Neural crest cell (in vitro differentiated cells): Measurements from ENCODE around the gene SAMD13. TPM values are rescaled to one million over a fixed set of nuclear protein-coding genes. Genes with fewer than 3 reads are reported as not detected.

ENCODE experiments used
- DNase-seq: peaks from one replicate; pipeline ENCODE4 v3.0.0; 2021; ENCODE audit warnings: low read depth, mixed read lengths, low spot score
- H3K27ac Mint-ChIP-seq: one replicate; pipeline ENCODE4 v1.8.0; 2021; ENCODE audit warnings: mild to moderate bottlenecking, mixed read lengths; ENCODE audit not compliant: unreplicated experiment
- H3K27me3 Mint-ChIP-seq: 2 replicates; pipeline ENCODE4 v1.8.0; 2021; ENCODE audit warnings: low read depth, mild to moderate bottlenecking, mixed read lengths
- H3K36me3 Mint-ChIP-seq: 2 replicates; pipeline ENCODE4 v1.8.0; 2021; ENCODE audit warnings: low read depth, mild to moderate bottlenecking, mixed read lengths
- H3K4me1 Mint-ChIP-seq: 2 replicates; pipeline ENCODE4 v1.8.0; 2021; ENCODE audit warnings: mixed read lengths
- H3K4me3 Mint-ChIP-seq: one replicate; pipeline ENCODE4 v1.8.0; 2021; ENCODE audit warnings: mild to moderate bottlenecking, mixed read lengths
- H3K9me3 Mint-ChIP-seq: 2 replicates; pipeline ENCODE4 v1.8.0; 2021; ENCODE audit warnings: mixed read lengths
- total RNA-seq: library from RNA; stranded (reverse); gene quantifications from 2 replicates; pipeline ENCODE4 v1.2.1, GENCODE V29; 2021
- TF ChIP-seq, protein P1 (sequence below): fragments of 200-600 bp; sonication (generic); conservative IDR thresholded peaks from 2 replicates; pipeline ENCODE4 v1.5.0; 2021; ENCODE audit warnings: antibody characterized with exemption, mild to moderate bottlenecking

Gene SAMD13
- total RNA-seq, 1 donor from 2014 or later: 2.3 TPM

DNA sequence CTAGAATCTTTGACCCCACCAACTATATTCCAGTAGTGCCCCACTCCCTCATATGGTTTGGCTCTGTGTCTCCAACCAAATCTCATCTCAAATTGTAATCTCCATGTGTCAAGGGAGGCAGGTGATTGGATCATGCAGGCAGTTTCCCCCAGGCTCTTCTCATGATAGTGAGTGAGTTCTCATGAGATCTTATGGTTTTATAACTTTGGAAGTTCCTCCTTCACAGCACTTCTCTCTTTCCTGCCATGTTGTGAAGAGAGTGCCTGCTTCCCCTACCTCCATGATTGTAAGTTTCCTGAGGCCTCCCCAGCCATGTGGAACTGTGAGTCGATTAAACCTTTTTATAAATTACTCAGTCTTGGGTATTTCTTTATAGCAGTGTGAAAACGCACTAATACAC is 7.7 kb upstream of the SAMD13 start:
- Mint-ChIP-seq H3K27ac (no peak overlapping the region), H3K36me3 (peaks cover 11% of the 10 kb centered on the region), H3K27me3 (no peaks in the 10 kb centered on the region), H3K4me3 (no peak overlapping the region), H3K4me1 (peaks cover 5% of the 10 kb centered on the region), H3K9me3 (peaks cover 18% of the 10 kb centered on the region)
- TF ChIP-seq, protein P1, sequence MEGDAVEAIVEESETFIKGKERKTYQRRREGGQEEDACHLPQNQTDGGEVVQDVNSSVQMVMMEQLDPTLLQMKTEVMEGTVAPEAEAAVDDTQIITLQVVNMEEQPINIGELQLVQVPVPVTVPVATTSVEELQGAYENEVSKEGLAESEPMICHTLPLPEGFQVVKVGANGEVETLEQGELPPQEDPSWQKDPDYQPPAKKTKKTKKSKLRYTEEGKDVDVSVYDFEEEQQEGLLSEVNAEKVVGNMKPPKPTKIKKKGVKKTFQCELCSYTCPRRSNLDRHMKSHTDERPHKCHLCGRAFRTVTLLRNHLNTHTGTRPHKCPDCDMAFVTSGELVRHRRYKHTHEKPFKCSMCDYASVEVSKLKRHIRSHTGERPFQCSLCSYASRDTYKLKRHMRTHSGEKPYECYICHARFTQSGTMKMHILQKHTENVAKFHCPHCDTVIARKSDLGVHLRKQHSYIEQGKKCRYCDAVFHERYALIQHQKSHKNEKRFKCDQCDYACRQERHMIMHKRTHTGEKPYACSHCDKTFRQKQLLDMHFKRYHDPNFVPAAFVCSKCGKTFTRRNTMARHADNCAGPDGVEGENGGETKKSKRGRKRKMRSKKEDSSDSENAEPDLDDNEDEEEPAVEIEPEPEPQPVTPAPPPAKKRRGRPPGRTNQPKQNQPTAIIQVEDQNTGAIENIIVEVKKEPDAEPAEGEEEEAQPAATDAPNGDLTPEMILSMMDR: no peak
- DNase-seq: no peak

GRCh38 chr1:84294751-84295150 is 6.8 kb upstream of the SAMD13 start:
- Mint-ChIP-seq H3K9me3 (peaks cover 11% of the 10 kb centered on the region), H3K36me3 (peaks cover 11% of the 10 kb centered on the region), H3K27ac (no peak overlapping the region), H3K27me3 (no peaks in the 10 kb centered on the region), H3K4me1 (peaks cover 13% of the 10 kb centered on the region), H3K4me3 (no peak overlapping the region)
- no peak for DNase-seq
- TF ChIP-seq, protein P1: no peak

- peaks cover 3% of the 10 kb centered on the region for H3K9me3 Mint-ChIP-seq
- no peak overlapping the region for H3K27ac Mint-ChIP-seq
- no peaks in the 10 kb centered on the region for H3K27me3 Mint-ChIP-seq
- peaks cover 38% of the 10 kb centered on the region for H3K4me1 Mint-ChIP-seq
- peak overlapping the region; percentile 86 for H3K4me3 Mint-ChIP-seq
- DNase-seq: no peak
- H3K36me3 Mint-ChIP-seq: peaks cover 4% of the 10 kb centered on the region
- TF ChIP-seq, protein P1: no peak
Observed at GRCh38 chr1:84297546-84298244, 3.8 kb upstream of the SAMD13 start.

GRCh38 chr1:84298328-84298683 is 3.2 kb upstream of the SAMD13 start:
- no peak overlapping the region for H3K27ac Mint-ChIP-seq

DNA sequence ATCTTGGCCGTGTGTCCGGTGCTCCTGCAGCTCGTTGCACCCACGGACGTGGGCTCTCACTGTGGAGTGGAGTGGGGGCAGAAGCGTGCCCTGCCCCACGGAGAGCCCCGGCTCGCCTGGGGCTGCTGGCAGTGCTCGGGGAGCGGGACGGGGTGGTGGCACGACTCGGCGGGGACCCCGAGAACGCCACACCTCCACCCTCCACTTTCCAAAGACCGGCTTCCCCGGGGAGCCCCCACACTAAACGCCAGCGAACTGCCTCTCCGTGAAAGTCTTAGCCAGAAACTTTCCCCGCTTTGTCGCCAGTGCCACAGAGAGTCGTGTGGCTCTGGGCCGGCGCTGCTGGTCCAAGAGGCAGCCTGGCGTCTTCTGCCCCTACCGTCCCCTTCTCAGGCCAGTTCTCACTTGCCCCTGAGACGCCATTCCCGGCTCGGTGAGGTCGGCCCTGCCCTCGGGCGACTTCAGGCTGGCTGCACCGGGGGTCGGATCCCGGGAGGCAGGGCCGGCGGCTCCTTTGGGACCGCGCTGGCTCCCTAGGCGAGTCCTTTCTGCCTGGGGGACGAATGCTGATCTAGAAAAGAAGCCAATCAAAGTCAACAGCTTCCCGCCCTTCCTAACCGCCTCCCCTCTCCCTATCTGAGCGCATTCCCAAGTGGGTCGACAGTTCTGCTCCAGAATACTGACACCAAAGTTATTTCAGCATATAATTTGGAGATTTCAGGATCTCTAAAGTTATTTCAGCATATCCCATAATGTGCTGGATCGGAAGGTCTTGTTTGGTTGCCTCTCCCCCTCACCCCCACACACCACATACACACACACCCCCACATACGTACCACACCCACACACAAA is 2.6 kb upstream of the SAMD13 start:
- Mint-ChIP-seq H3K4me1 (peaks cover 48% of the 10 kb centered on the region), H3K27me3 (no peaks in the 10 kb centered on the region), H3K27ac (peak overlapping the region; percentile 85), H3K9me3 (peaks cover 3% of the 10 kb centered on the region), H3K36me3 (peaks cover 4% of the 10 kb centered on the region), H3K4me3 (peak overlapping the region; percentile 86)
- TF ChIP-seq, protein P1: no peak
- peak; percentile 36 for DNase-seq

More at GRCh38 chr1:84298328-84298683, 3.2 kb upstream of the SAMD13 start:
- TF ChIP-seq, protein P1: no peak
- peaks cover 44% of the 10 kb centered on the region for H3K4me1 Mint-ChIP-seq
- H3K4me3 Mint-ChIP-seq: peak overlapping the region; percentile 86
- peaks cover 4% of the 10 kb centered on the region for H3K36me3 Mint-ChIP-seq
- DNase-seq: peak; percentile 40
- peaks cover 3% of the 10 kb centered on the region for H3K9me3 Mint-ChIP-seq
- H3K27me3 Mint-ChIP-seq: no peaks in the 10 kb centered on the region
